Smooth muscle cell (in vitro differentiated cells): ENCODE results near the gene PCDHB1. TPM values are rescaled to one million over a fixed set of nuclear protein-coding genes. Genes with fewer than 3 reads are reported as not detected.

Source experiments
- DNase-seq: peaks from one replicate; lab custom pipeline; 2025; ENCODE audit not compliant: unreplicated experiment; lab: John Stamatoyannopoulos, UW
- H2AFZ ChIP-seq: fragments of 200-600 bp; sonication (generic); 2 replicates; pipeline ENCODE4 v1.6.0; 2016; ENCODE audit warnings: antibody characterized with exemption, low read depth, mild to moderate bottlenecking
- H3F3A ChIP-seq: fragments of 200-600 bp; sonication (generic); 2 replicates; pipeline ENCODE4 v1.6.0; 2017; ENCODE audit warnings: antibody characterized with exemption, low read depth
- H3K27ac ChIP-seq: fragments of 200-600 bp; sonication (generic); 2 replicates; pipeline ENCODE4 v1.5.1; 2016; ENCODE audit warnings: low read depth, mild to moderate bottlenecking
- H3K27me3 ChIP-seq: fragments of 200-600 bp; sonication (generic); 2 replicates; pipeline ENCODE4 v1.6.1; 2016; ENCODE audit warnings: low read depth, mild to moderate bottlenecking
- H3K36me3 ChIP-seq: fragments of 200-600 bp; sonication (generic); 2 replicates; pipeline ENCODE4 v1.5.1; 2016; ENCODE audit warnings: low read depth
- H3K4me1 ChIP-seq: fragments of 200-600 bp; sonication (generic); 2 replicates; pipeline ENCODE4 v1.5.1; 2016; ENCODE audit warnings: low read depth
- H3K4me2 ChIP-seq: fragments of 200-600 bp; sonication (generic); 2 replicates; pipeline ENCODE4 v1.6.0; 2016; ENCODE audit warnings: mild to moderate bottlenecking
- H3K4me3 ChIP-seq: fragments of 200-600 bp; sonication (generic); 2 replicates; pipeline ENCODE4 v1.5.1; 2016; ENCODE audit warnings: mild to moderate bottlenecking
- H3K79me2 ChIP-seq: fragments of 200-600 bp; sonication (generic); 2 replicates; pipeline ENCODE4 v1.6.0; 2016; ENCODE audit warnings: low read depth, mild to moderate bottlenecking
- H3K9ac ChIP-seq: fragments of 200-600 bp; sonication (generic); 2 replicates; pipeline ENCODE4 v1.6.0; 2016; ENCODE audit warnings: low read depth
- H3K9me3 ChIP-seq: fragments of 200-600 bp; sonication (generic); replicated peaks from 2 replicates; pipeline ENCODE4 v1.5.1; 2016; ENCODE audit warnings: low read depth
- H4K20me1 ChIP-seq: fragments of 200-600 bp; sonication (generic); 2 replicates; pipeline ENCODE4 v1.6.0; 2016; ENCODE audit warnings: low read depth
- CTCF ChIP-seq: fragments of 200-600 bp; sonication (generic); IDR thresholded peaks from 2 replicates; pipeline ENCODE4 v1.5.1; 2017; ENCODE audit warnings: borderline replicate concordance, mild to moderate bottlenecking, antibody characterized with exemption; ENCODE audit not compliant: insufficient read depth, poor library complexity, severe bottlenecking
- WGBS: methylation state at CpG from one replicate; pipeline ENCODE4 v1.1.7; 2016; ENCODE audit warnings: low lambda C conversion rate; 5-methylcytosine and 5-hydroxymethylcytosine counted together
- polyA plus RNA-seq: library from polyadenylated mRNA; unstranded; fragments of >200 nt; fragmentation: Nextera tagmentation; extraction: Ambion mirVana; gene quantifications from 2 replicates; pipeline ENCODE4 v1.2.1, GENCODE V29; 2016
- total RNA-seq: library from RNA; depleted of rRNA; stranded (reverse); fragments of >200 nt; gene quantifications from 2 replicates; pipeline ENCODE4 v1.2.3, GENCODE V29; 2014

Gene PCDHB1
- total and polyA plus RNA-seq, 2 experiments from 2014 or later = 0.04 TPM; not detected in 1

DNA sequence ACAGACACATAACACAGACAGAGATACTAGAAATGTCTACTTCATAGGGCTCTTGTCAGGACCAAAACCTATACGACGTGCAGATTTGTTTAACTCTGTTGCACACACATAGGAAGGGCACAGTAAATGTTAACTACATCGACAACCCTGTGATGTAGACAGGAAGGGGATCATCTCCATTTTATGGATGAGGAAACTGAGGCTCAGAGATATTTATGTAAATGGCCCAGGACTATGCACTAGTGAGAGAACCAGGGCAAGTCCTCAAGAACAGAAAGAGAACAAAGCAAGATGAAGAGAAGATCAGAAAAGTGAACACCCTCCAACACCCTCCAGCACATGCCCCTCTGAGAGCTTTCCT lies 48.6 kb upstream of the PCDHB1 start:
- WGBS = 22% methylated on average over 3 of the region's 3 CpGs
- Histone ChIP-seq H3K4me1 (peaks cover 42% of the 10 kb centered on the region), H3K27ac (peak overlapping the region; percentile 32), H2AFZ (no peak overlapping the region), H4K20me1 (peaks cover 6% of the 10 kb centered on the region), H3K27me3 (no peaks in the 10 kb centered on the region), H3K79me2 (peaks cover 4% of the 10 kb centered on the region), H3K4me2 (peak overlapping the region; percentile 87), H3K9me3 (no peaks in the 10 kb centered on the region), H3K9ac (no peak overlapping the region), H3K4me3 (peak overlapping the region; percentile 54), H3K36me3 (no peaks in the 10 kb centered on the region), H3F3A (peaks cover 31% of the 10 kb centered on the region)
- DNase-seq = no peak
- TF ChIP-seq CTCF = no peak

DNA sequence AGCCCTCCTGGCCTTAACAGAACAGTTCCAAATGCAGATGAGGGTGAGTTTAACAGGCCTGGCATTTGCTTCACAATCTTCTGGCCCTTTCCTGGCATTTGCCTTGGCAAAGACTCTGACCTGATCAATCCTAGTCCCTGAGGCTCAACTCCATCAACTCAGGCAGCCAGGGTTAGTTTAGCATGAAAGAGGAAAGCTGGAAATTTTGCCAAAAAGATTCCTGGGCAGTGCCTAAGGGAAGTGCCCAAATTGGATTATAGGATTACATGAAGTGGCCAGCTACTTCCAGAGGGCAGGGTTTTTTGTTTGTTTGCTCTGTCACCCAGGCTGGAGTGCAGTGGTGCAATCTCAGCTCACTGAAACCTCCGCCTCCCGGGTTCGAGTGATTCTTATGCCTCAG lies 48.1 kb upstream of the PCDHB1 start:
- H3K36me3 ChIP-seq = no peaks in the 10 kb centered on the region
- H3K27ac ChIP-seq = peak overlapping the region; percentile 90
- 85% methylated on average over 3 of the region's 3 CpGs for WGBS

GRCh38 chr5:141003791-141004611 lies 47.2 kb upstream of the PCDHB1 start:
- DNase-seq = no peak
- Histone ChIP-seq H3K36me3 (no peaks in the 10 kb centered on the region), H3K9me3 (no peaks in the 10 kb centered on the region), H3K4me1 (peaks cover 42% of the 10 kb centered on the region), H3F3A (peaks cover 31% of the 10 kb centered on the region), H3K27ac (peak overlapping the region; percentile 90), H4K20me1 (peaks cover 6% of the 10 kb centered on the region), H3K4me2 (peak overlapping the region; percentile 73), H3K4me3 (no peak overlapping the region), H3K27me3 (no peaks in the 10 kb centered on the region), H3K9ac (no peak overlapping the region), H2AFZ (no peak overlapping the region), H3K79me2 (peaks cover 2% of the 10 kb centered on the region)
- TF ChIP-seq CTCF = no peak
- 10% methylated on average over 4 of the region's 4 CpGs for WGBS

More for the DNA sequence above, 48.1 kb upstream of the PCDHB1 start:
- Histone ChIP-seq H3K9me3 (no peaks in the 10 kb centered on the region), H4K20me1 (peaks cover 6% of the 10 kb centered on the region), H3K79me2 (peaks cover 4% of the 10 kb centered on the region), H3K27me3 (no peaks in the 10 kb centered on the region), H3K4me2 (no peak overlapping the region), H3K9ac (no peak overlapping the region), H3K4me3 (no peak overlapping the region), H3K4me1 (peaks cover 42% of the 10 kb centered on the region), H2AFZ (no peak overlapping the region), H3F3A (peaks cover 31% of the 10 kb centered on the region)
- TF ChIP-seq CTCF = no peak
- no peak for DNase-seq

GRCh38 chr5:141007791-141008190 lies 43.4 kb upstream of the PCDHB1 start:
- peaks cover 22% of the 10 kb centered on the region for H3F3A ChIP-seq
- no peak overlapping the region for H3K27ac ChIP-seq
- H3K79me2 ChIP-seq = no peaks in the 10 kb centered on the region
- no peaks in the 10 kb centered on the region for H3K36me3 ChIP-seq
- no peak overlapping the region for H3K4me2 ChIP-seq
- no peaks in the 10 kb centered on the region for H3K9me3 ChIP-seq
- no peaks in the 10 kb centered on the region for H3K27me3 ChIP-seq
- DNase-seq = no peak
- H2AFZ ChIP-seq = no peak overlapping the region
- peaks cover 21% of the 10 kb centered on the region for H3K4me1 ChIP-seq
- H3K4me3 ChIP-seq = no peak overlapping the region
- peaks cover 6% of the 10 kb centered on the region for H4K20me1 ChIP-seq
- H3K9ac ChIP-seq = no peak overlapping the region
- no peak for TF ChIP-seq CTCF
